Tibial artery (tissue), 4 donors: Measurements from ENCODE around the gene ECD.

Experiments
- DNase-seq, 2 donors: peaks; one replicate each; pipeline ENCODE4 v3.0.0-alpha.2; 2019
- H3K27ac ChIP-seq, 2 donors: fragments of 200-600 bp; sonication (generic) in 1 of 2; 1 replicate in 1 of 2; 2 replicates in 1 of 2; pipeline ENCODE4 v1.5.1; 2018 to 2019; ENCODE audit warnings: mild to moderate bottlenecking in 1 of 2
- H3K27me3 ChIP-seq, 2 donors: fragments of 200-600 bp; sonication (generic) in 1 of 2; one replicate each; pipeline versions ENCODE4 v1.5.1 to v1.6.0; 2016 to 2019
- H3K36me3 ChIP-seq, 3 donors: fragments of 200-600 bp; sonication (generic) in 2 of 3; one replicate each; pipeline ENCODE4 v1.5.1; 2016 to 2019; ENCODE audit warnings: mild to moderate bottlenecking in 2 of 3
- H3K4me1 ChIP-seq, 4 donors: fragments of 200-600 bp; sonication (generic) in 2 of 4; 1 replicate in 3 of 4; 2 replicates in 1 of 4; pipeline ENCODE4 v1.5.1; 2016 to 2019
- H3K4me3 ChIP-seq, 2 donors: fragments of 200-600 bp; sonication (generic) in 1 of 2; 1 replicate in 1 of 2; 2 replicates in 1 of 2; pipeline ENCODE4 v1.5.1; 2018 to 2019; ENCODE audit warnings: mild to moderate bottlenecking in 2 of 2
- H3K9me3 ChIP-seq, 3 donors: fragments of 200-600 bp; sonication (generic) in 1 of 3; one replicate each; pipeline ENCODE4 v1.5.1; 2016 to 2019
- intact Hi-C: fragments of 100-400 bp; cut with DNase I; formaldehyde crosslinking; loops from one replicate; pipeline ENCODE4 v1.15.0; 2023; ENCODE audit warnings: low total_unique reads
- TF ChIP-seq, protein P1 (sequence below), 2 experiments: fragments of 200-600 bp in 1 of 2; fragments of 450-650 bp in 1 of 2; IDR thresholded peaks; one replicate each; pipeline ENCODE4 v1.5.1; 2017 to 2019; ENCODE audit warnings: antibody characterized with exemption in 2 of 2, mild to moderate bottlenecking in 1 of 2, moderate library complexity in 1 of 2

ECD gene

GRCh38 chr10:73168465-73168803 lies 626 bp upstream of the ECD start:
- TF ChIP-seq, protein P1, sequence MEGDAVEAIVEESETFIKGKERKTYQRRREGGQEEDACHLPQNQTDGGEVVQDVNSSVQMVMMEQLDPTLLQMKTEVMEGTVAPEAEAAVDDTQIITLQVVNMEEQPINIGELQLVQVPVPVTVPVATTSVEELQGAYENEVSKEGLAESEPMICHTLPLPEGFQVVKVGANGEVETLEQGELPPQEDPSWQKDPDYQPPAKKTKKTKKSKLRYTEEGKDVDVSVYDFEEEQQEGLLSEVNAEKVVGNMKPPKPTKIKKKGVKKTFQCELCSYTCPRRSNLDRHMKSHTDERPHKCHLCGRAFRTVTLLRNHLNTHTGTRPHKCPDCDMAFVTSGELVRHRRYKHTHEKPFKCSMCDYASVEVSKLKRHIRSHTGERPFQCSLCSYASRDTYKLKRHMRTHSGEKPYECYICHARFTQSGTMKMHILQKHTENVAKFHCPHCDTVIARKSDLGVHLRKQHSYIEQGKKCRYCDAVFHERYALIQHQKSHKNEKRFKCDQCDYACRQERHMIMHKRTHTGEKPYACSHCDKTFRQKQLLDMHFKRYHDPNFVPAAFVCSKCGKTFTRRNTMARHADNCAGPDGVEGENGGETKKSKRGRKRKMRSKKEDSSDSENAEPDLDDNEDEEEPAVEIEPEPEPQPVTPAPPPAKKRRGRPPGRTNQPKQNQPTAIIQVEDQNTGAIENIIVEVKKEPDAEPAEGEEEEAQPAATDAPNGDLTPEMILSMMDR (IDR thresholded peaks at IDR 0.05): no peak
- no peaks in the 10 kb centered on the region for H3K27me3 ChIP-seq
- H3K4me1 ChIP-seq: peaks cover 0 to 40% (median 20%) of the 10 kb centered on the region in 4 donors
- intact Hi-C loops: no loop called here
- no peaks in the 10 kb centered on the region for H3K9me3 ChIP-seq
- no peak for DNase-seq
- H3K36me3 ChIP-seq: peaks cover 0 to 4% (median 0%) of the 10 kb centered on the region in 3 donors
- H3K27ac ChIP-seq: peak overlapping the region; percentile 96
- peak overlapping the region; percentile 81 to 87 for H3K4me3 ChIP-seq

DNA sequence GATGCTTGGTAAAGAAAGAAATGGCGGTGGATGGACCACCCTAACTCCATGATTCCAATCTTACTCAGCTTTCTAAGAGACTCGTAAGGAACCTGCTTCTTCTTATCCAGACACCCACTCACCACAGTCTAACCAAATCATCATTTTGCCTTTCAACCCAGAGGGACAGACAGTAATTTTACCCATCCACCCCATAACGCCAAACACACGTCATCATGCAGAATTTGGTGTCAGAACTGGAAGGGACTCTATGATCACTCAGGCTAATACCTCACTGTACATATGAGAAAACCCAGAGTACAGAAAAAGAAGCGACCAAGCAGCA lies 388 bp downstream of the ECD start:
- TF ChIP-seq, protein P1 (IDR thresholded peaks at IDR 0.05): no peak
- no peaks in the 10 kb centered on the region for H3K9me3 ChIP-seq
- intact Hi-C loops: no loop called here
- no peaks in the 10 kb centered on the region for H3K27me3 ChIP-seq
- peak overlapping the region; percentile 96 for H3K27ac ChIP-seq
- DNase-seq: no peak
- peak overlapping the region; percentile 81 to 87 for H3K4me3 ChIP-seq
- H3K4me1 ChIP-seq: peaks cover 0 to 50% (median 26%) of the 10 kb centered on the region in 4 donors
- H3K36me3 ChIP-seq: peaks cover 5 to 12% (median 8%) of the 10 kb centered on the region in 3 donors

DNA sequence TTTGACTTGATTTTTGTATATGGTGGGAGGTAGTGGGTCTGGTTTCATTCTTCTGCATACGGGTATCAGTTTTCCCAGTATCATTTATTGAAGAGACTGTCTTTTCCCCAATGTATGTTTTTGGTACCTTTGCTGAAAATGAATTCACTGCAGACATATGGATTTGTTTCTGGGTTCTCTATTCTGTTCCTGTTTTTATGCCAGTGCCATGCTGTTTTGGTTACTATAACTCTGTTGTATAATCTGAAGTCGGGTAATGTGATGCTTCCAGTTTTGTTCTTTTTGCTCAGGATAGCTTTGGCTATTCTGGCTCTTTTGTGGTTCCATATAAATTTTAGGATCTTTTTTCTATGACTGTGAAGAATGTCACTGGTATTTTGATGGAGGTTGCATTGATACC lies 836 bp downstream of the ECD start:
- peaks cover 0 to 55% (median 27%) of the 10 kb centered on the region in 4 donors for H3K4me1 ChIP-seq
- peaks cover 9 to 14% (median 11%) of the 10 kb centered on the region in 3 donors for H3K36me3 ChIP-seq
- peak overlapping the region; percentile 81 to 87 for H3K4me3 ChIP-seq
- no peaks in the 10 kb centered on the region for H3K27me3 ChIP-seq
- intact Hi-C loops: no loop called here
- H3K27ac ChIP-seq: peak overlapping the region; percentile 96
- DNase-seq: no peak
- H3K9me3 ChIP-seq: no peaks in the 10 kb centered on the region
- TF ChIP-seq, protein P1 (IDR thresholded peaks at IDR 0.05): no peak

DNA sequence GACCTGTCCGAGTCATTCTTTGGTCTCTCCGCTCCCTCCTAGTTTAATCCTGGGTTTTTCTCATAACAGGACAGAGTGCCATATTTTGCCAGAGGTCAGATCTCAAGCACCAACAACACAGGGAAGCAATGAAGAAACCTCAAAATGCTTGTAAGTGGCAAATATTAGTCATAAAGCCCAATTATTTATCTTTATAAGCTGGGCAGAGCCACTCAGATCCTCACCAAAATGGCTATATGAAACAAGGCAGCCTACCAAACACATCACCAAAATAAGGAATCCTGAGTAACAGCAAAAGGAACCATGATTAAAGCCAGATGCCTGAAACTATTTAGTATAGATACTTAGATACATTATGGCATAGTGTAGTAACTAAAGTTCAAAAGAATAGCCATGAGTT lies 4.7 kb downstream of the ECD start:
- H3K27me3 ChIP-seq: no peaks in the 10 kb centered on the region
- no peak for DNase-seq
- peaks cover 10 to 27% (median 19%) of the 10 kb centered on the region in 3 donors for H3K36me3 ChIP-seq
- TF ChIP-seq, protein P1 (IDR thresholded peaks at IDR 0.05): no peak
- intact Hi-C loops: loop anchor here (5.0 kb wide), 1 partner anchor 801 kb away; no protein-coding TSS in a partner anchor
- H3K27ac ChIP-seq: no peak overlapping the region
- peaks cover 0 to 47% (median 21%) of the 10 kb centered on the region in 4 donors for H3K4me1 ChIP-seq
- H3K9me3 ChIP-seq: no peaks in the 10 kb centered on the region
- no peak overlapping the region for H3K4me3 ChIP-seq

GRCh38 chr10:73161662-73162061 lies 6.1 kb downstream of the ECD start:
- Histone ChIP-seq H3K36me3 (peaks cover 10 to 31% (median 28%) of the 10 kb centered on the region in 3 donors), H3K4me3 (no peak overlapping the region), H3K9me3 (no peaks in the 10 kb centered on the region), H3K27ac (no peak overlapping the region), H3K27me3 (no peaks in the 10 kb centered on the region), H3K4me1 (peaks cover 0 to 38% (median 17%) of the 10 kb centered on the region in 4 donors)
- DNase-seq: no peak
- TF ChIP-seq, protein P1 (IDR thresholded peaks at IDR 0.05): no peak
- intact Hi-C loops: loop anchor here (5.0 kb wide), 1 partner anchor 799 kb away; no protein-coding TSS in a partner anchor

- DNase-seq: no peak
- Histone ChIP-seq H3K36me3 (peaks cover 10 to 36% (median 34%) of the 10 kb centered on the region in 3 donors), H3K27ac (no peak overlapping the region), H3K27me3 (no peaks in the 10 kb centered on the region), H3K4me1 (peaks cover 0 to 32% (median 13%) of the 10 kb centered on the region in 4 donors), H3K4me3 (no peak overlapping the region), H3K9me3 (no peaks in the 10 kb centered on the region)
- TF ChIP-seq, protein P1 (IDR thresholded peaks at IDR 0.05): no peak
- intact Hi-C loops: loop anchor here (5.0 kb wide), 1 partner anchor 799 kb away; no protein-coding TSS in a partner anchor
Measured at GRCh38 chr10:73161079-73161478, 6.7 kb downstream of the ECD start.
